B cell (primary cell): ENCODE results near the gene GOLGA8A. TPM values are rescaled to one million over a fixed set of nuclear protein-coding genes. Genes with fewer than 3 reads are reported as not detected.

ENCODE experiments used
- ATAC-seq: fragments of 200-7000 bp; cut with Tn5 transposase; one replicate; pipeline ENCODE4 v1.10.0; 2021; ENCODE audit warnings: low read depth, mild to moderate bottlenecking, moderate number of reproducible peaks, moderate library complexity
- CTCF ChIA-PET: fragments of 350-600 bp; sonication (Branson Sonifier 250); formaldehyde crosslinking; loops from one replicate; lab custom pipeline; 2021; ENCODE audit warnings: antibody characterized with exemption, inconsistent platforms; lab: Charles Lee
- POLR2A ChIA-PET: fragments of 350-600 bp; sonication (Branson Sonifier 250); formaldehyde crosslinking; loops from one replicate; lab custom pipeline; 2021; ENCODE audit warnings: antibody characterized with exemption; lab: Charles Lee
- DNase-seq: peaks from one replicate; pipeline ENCODE4 v3.0.0; 2013
- H2AFZ ChIP-seq: 2 replicates; pipeline ENCODE4 v1.6.1; 2012; ENCODE audit warnings: mild to moderate bottlenecking, low read depth, low read length; ENCODE audit not compliant: insufficient read depth, poor library complexity, severe bottlenecking
- H3K27ac ChIP-seq, 2 donors: 1 replicate in 1 of 2; 2 replicates in 1 of 2; pipeline ENCODE4 v1.5.1; 2012 to 2013; ENCODE audit warnings: low read length in 2 of 2, mild to moderate bottlenecking in 2 of 2, moderate library complexity in 1 of 2
- H3K27me3 ChIP-seq, 4 experiments: fragments of 200-600 bp in 1 of 4; sonication (generic) in 1 of 4; replicated peaks in 1 of 4; 1 replicate in 2 of 4; 2 replicates in 2 of 4; pipeline versions ENCODE4 v1.6.1 to v1.7.0; 2013 to 2016; ENCODE audit warnings: low read length in 3 of 4, mild to moderate bottlenecking in 2 of 4, mixed read lengths in 1 of 4, moderate library complexity in 1 of 4; ENCODE audit not compliant: insufficient read depth in 4 of 4, control insufficient read depth in 3 of 4; ENCODE audit errors: control extremely low read depth in 1 of 4
- H3K36me3 ChIP-seq, 2 experiments: replicated peaks in 1 of 2; 1 replicate in 1 of 2; 2 replicates in 1 of 2; pipeline versions ENCODE4 v1.6.1 to v1.7.1; 2013; ENCODE audit warnings: low read length in 1 of 2; ENCODE audit not compliant: insufficient read depth in 2 of 2, control insufficient read depth in 1 of 2; ENCODE audit errors: control extremely low read depth in 1 of 2, extremely low read depth in 1 of 2
- H3K4me1 ChIP-seq, 2 donors: fragments of 200-600 bp in 1 of 2; sonication (generic) in 1 of 2; 1 replicate in 1 of 2; 2 replicates in 1 of 2; pipeline versions ENCODE4 v1.5.1 to v1.6.1; 2013 to 2017; ENCODE audit warnings: low read length in 2 of 2; ENCODE audit not compliant: control insufficient read depth in 2 of 2, insufficient read depth in 2 of 2
- H3K4me2 ChIP-seq: replicated peaks from 2 replicates; pipeline ENCODE3; 2012; ENCODE audit warnings: mild to moderate bottlenecking, low read depth, low read length; ENCODE audit not compliant: poor library complexity, severe bottlenecking
- H3K4me3 ChIP-seq, 5 experiments: fragments of 200-600 bp in 1 of 5; sonication (generic) in 1 of 5; 1 replicate in 3 of 5; 2 replicates in 2 of 5; pipeline versions ENCODE4 v1.5.1 to v1.7.0; 2011 to 2016; ENCODE audit warnings: low read length in 4 of 5, mild to moderate bottlenecking in 4 of 5, low read depth in 2 of 5, control low read depth in 1 of 5, moderate library complexity in 1 of 5; ENCODE audit not compliant: insufficient read depth in 1 of 5; ENCODE audit errors: control extremely low read depth in 1 of 5, extremely low read depth in 1 of 5
- H3K79me2 ChIP-seq: fragments of 200-600 bp; sonication (generic); one replicate; pipeline ENCODE4 v1.6.0; 2016; ENCODE audit warnings: low read length; ENCODE audit not compliant: control insufficient read depth, insufficient read depth
- H3K9ac ChIP-seq: fragments of 200-600 bp; sonication (generic); 2 replicates; pipeline ENCODE4 v1.6.1; 2017; ENCODE audit warnings: mild to moderate bottlenecking, low read length, moderate library complexity
- H3K9me3 ChIP-seq, 3 donors: one replicate each; pipeline versions ENCODE4 v1.6.1 to v1.7.1; 2013; ENCODE audit warnings: low read length in 2 of 3; ENCODE audit not compliant: control insufficient read depth in 2 of 3, insufficient read depth in 1 of 3; ENCODE audit errors: control extremely low read depth in 1 of 3
- H4K20me1 ChIP-seq: 2 replicates; pipeline ENCODE4 v1.6.0; 2012; ENCODE audit warnings: mild to moderate bottlenecking, low read length; ENCODE audit not compliant: insufficient read depth, control insufficient read depth, poor library complexity, severe bottlenecking
- H3K27ac Mint-ChIP-seq: one replicate; pipeline ENCODE4 v1.8.0; 2021; ENCODE audit warnings: mixed read lengths
- H3K27me3 Mint-ChIP-seq: one replicate; pipeline ENCODE4 v1.8.0; 2021; ENCODE audit warnings: mixed read lengths
- H3K4me1 Mint-ChIP-seq: one replicate; pipeline ENCODE4 v1.8.0; 2021; ENCODE audit warnings: mixed read lengths
- H3K4me3 Mint-ChIP-seq: one replicate; pipeline ENCODE4 v1.8.0; 2021; ENCODE audit warnings: mixed read lengths
- H3K9me3 Mint-ChIP-seq: one replicate; pipeline ENCODE4 v1.8.0; 2022; ENCODE audit warnings: mixed read lengths; ENCODE audit not compliant: insufficient read depth
- CTCF ChIP-seq: fragments of 200-600 bp; IDR thresholded peaks from one replicate; pipeline ENCODE4 v1.8.0; 2022; ENCODE audit warnings: antibody characterized with exemption, mild to moderate bottlenecking
- EZH2 ChIP-seq: IDR thresholded peaks from 2 replicates; pipeline ENCODE4 v1.6.1; 2012; ENCODE audit warnings: borderline replicate concordance, low read depth, mild to moderate bottlenecking, moderate library complexity, low read length; ENCODE audit not compliant: insufficient read depth, poor library complexity, severe bottlenecking
- WGBS: methylation state at CpG from one replicate; pipeline ENCODE4 v1.1.5; 2013; ENCODE audit warnings: missing lambda C conversion rate; ENCODE audit not compliant: insufficient coverage; 5-methylcytosine and 5-hydroxymethylcytosine counted together
- intact Hi-C: fragments of 100-400 bp; cut with micrococcal nuclease; formaldehyde crosslinking; loops from one replicate; pipeline ENCODE4 v1.10.0; 2022
- polyA plus RNA-seq: library from polyadenylated mRNA; depleted of rRNA; stranded (reverse); fragments of >200 nt; gene quantifications from 2 replicates; pipeline ENCODE4 v1.2.3, GENCODE V29; 2012
- total RNA-seq, 2 donors: library from RNA; stranded (reverse); fragments of 120-200 nt in 1 of 2; gene quantifications; 1 replicate in 1 of 2; 2 replicates in 1 of 2; pipeline versions ENCODE4 v1.2.3 to v1.2.4, GENCODE V29; 2013 to 2022

GOLGA8A gene
- total and polyA plus RNA-seq, 2 donors (not counting 1 experiment from before 2014, with no cell fraction given) = 114 to 248 TPM

GRCh38 chr15:34460451-34460850 is 22.8 kb upstream of the GOLGA8A start:
- no peak for TF ChIP-seq CTCF
- no peak for TF ChIP-seq EZH2
- CTCF ChIA-PET = no interaction called here
- no peak overlapping the region for H3K4me3 Mint-ChIP-seq
- H3K27me3 Mint-ChIP-seq = peaks cover 16% of the 10 kb centered on the region
- POLR2A ChIA-PET = no interaction called here
- DNase-seq = no peak
- Histone ChIP-seq H3K4me1 (no peaks in the 10 kb centered on the region), H3K4me2 (no peak overlapping the region), H3K27ac (no peak overlapping the region), H2AFZ (no peak overlapping the region), H4K20me1 (no peaks in the 10 kb centered on the region), H3K36me3 (no peaks in the 10 kb centered on the region), H3K79me2 (no peaks in the 10 kb centered on the region), H3K9ac (no peak overlapping the region), H3K4me3 (no peak overlapping the region), H3K27me3 (peaks cover 0 to 6% (median under 1%) of the 10 kb centered on the region in 4 experiments), H3K9me3 (no peaks in the 10 kb centered on the region)
- ATAC-seq = no peak
- intact Hi-C loops = no loop called here
- H3K9me3 Mint-ChIP-seq = no peaks in the 10 kb centered on the region
- H3K4me1 Mint-ChIP-seq = no peaks in the 10 kb centered on the region
- WGBS = no CpG with 5 or more reads among the region's 1 CpG
- no peak overlapping the region for H3K27ac Mint-ChIP-seq

DNA sequence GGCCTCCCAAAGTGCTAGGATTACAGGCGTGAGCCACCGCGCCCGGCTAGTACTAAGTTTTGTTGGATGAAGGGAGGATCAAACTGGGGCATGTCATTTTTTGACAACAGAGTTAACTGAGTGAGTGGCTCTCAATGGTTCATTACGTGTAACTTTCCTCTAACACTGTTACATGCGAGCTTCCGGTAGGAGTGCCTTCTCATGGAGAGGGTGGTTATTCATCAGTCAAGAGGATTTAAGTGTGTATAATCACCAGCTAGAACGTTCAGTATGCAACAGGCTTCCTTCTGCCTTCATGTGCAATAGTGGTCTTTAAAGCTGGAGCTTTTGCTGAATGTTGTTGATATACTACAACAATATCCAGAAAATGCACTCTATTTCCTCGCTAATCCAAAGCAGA is 19.1 kb upstream of the GOLGA8A start:
- TF ChIP-seq EZH2 (no peak), CTCF (no peak)
- Histone ChIP-seq H3K9ac (no peak overlapping the region), H3K36me3 (no peaks in the 10 kb centered on the region), H3K27me3 (peaks cover 0 to 6% (median 0%) of the 10 kb centered on the region in 4 experiments), H2AFZ (no peak overlapping the region), H3K9me3 (no peaks in the 10 kb centered on the region), H3K79me2 (no peaks in the 10 kb centered on the region), H3K27ac (no peak overlapping the region), H3K4me3 (no peak overlapping the region), H3K4me2 (no peak overlapping the region), H3K4me1 (no peaks in the 10 kb centered on the region), H4K20me1 (no peaks in the 10 kb centered on the region)
- ChIA-PET POLR2A (no interaction called here), CTCF (no interaction called here)
- no peak overlapping the region for H3K27ac Mint-ChIP-seq
- no peaks in the 10 kb centered on the region for H3K9me3 Mint-ChIP-seq
- peaks cover 16% of the 10 kb centered on the region for H3K27me3 Mint-ChIP-seq
- DNase-seq = no peak
- ATAC-seq = no peak
- no peaks in the 10 kb centered on the region for H3K4me1 Mint-ChIP-seq
- H3K4me3 Mint-ChIP-seq = no peak overlapping the region
- intact Hi-C loops = no loop called here
- 60% methylated on average over 5 of the region's 9 CpGs for WGBS
